Measurements from ENCODE around the gene KRTAP4-4.

Gene KRTAP4-4

DNA sequence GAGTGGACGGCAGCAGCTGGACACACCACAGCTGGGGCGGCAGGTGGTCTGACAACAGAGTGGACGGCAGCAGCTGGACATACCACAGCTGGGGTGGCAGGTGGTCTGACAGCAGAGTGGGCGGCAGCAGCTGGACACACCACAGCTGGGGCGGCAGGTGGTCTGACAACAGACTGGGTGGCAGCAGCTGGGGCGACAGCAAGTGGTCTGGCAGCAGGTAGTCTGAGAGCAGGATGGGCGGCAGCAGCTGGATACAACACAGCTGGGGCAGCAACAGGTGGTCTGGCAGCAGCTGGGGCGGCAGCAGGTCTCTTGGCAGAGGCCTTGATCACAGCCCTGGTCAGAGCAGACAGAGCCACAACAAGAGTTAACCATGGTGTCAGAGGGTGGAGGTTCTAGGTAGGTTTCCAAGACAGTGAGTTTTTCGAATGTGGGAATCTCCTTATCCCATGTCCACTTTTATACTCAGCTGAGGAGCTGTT is 24.0 kb upstream of the KRTAP4-4 start, which contains the start of gene KRTAP4-1:
KRTAP4-1 (minus strand) TSS at position 432 of the 482 bp plus-strand sequence; CDS start at position 375, 57 bp downstream.
- no peaks in the 10 kb centered on the region for H3K9me3 ChIP-seq (ENCODE audit: control insufficient read depth, insufficient read depth, low read depth, low read length)
- CTCF ChIA-PET = no interaction called here
- peak; percentile 75 for TF ChIP-seq SCRT2 (tag by site-specific recombination; IDR thresholded peaks at IDR 0.05)
- TF ChIP-seq ZIC2 (tag by site-specific recombination; IDR thresholded peaks at IDR 0.05) = peak; percentile 75
- TF ChIP-seq ZNF585B (tag by site-specific recombination; IDR thresholded peaks at IDR 0.05) = no peak
- H3K27ac ChIP-seq (ENCODE audit: extremely low read depth, low read depth, low read length) = no peak within 1 kb of the TSS
- POLR2A ChIA-PET = no interaction called here
- no peak within 1 kb of the TSS for H3K4me3 ChIP-seq (ENCODE audit: low read depth, low read length)
- no peaks in the 10 kb centered on the region for H3K36me3 ChIP-seq (ENCODE audit: control insufficient read depth in 2 of 2, insufficient read depth in 1 of 2, low read length in 2 of 2)
- no peaks in the 10 kb centered on the region for H3K4me1 ChIP-seq (ENCODE audit: control insufficient read depth, insufficient read depth, low read length)

DNA sequence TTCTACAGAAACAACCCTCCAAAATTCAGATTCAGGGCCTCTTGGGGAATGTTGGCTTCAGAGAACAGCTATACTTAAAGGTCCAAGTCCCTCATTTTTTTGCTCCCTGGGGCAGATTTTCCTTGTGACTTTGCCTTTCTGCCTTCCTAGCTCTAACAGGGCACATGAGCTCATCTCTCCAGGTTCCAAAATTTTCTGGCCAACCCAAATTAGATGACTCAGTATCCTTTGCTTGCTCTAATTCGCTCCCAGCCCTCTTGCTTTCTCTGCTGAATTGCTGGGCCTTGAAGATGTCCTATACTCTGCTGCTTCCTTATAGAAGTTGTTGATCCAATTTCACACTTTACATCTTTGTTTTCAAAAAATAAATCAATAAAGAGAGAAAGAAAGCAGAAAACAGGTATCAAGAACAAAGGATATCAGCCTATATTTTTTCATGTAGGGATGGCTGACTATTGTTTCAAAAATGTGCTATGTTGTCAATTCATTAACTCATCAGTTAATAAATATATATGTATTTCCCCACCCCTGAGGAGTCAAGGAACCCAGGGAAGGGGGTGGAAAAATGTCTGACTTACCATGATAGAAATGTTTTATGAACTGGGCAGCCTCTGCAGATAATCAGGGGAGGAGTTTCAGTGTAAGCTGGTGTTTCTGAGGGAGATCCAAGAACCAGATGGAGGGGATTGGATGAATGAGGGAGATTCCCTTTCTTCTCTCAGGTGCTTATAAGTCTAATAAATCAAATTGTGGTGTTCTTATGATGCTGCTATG is 18.5 kb upstream of the KRTAP4-4 start:
- Histone ChIP-seq H3K4me3 (ENCODE audit: low read depth, low read length) (no peak overlapping the region), H3K9me3 (ENCODE audit: control insufficient read depth, insufficient read depth, low read depth, low read length) (no peaks in the 10 kb centered on the region), H3K27ac (ENCODE audit: extremely low read depth, low read depth, low read length) (no peak overlapping the region), H3K4me1 (ENCODE audit: control insufficient read depth, insufficient read depth, low read length) (no peaks in the 10 kb centered on the region), H3K36me3 (ENCODE audit: control insufficient read depth in 2 of 2, insufficient read depth in 1 of 2, low read length in 2 of 2) (no peaks in the 10 kb centered on the region)
- POLR2A ChIA-PET = interaction anchor here (0.5 kb wide), 1 partner anchor 34 kb away, joined by 3 read pairs; no protein-coding TSS in a partner anchor
- TF ChIP-seq ZNF549 (tag by site-specific recombination; IDR thresholded peaks at IDR 0.05) (peak; percentile 66), ZNF510 (tag by site-specific recombination; IDR thresholded peaks at IDR 0.05; ENCODE audit: insufficient replicate concordance) (no peak)
- CTCF ChIA-PET = interaction anchor here (0.7 to 1.4 kb wide), 3 partner anchors 10 to 227 kb away, joined by 3 to 5 read pairs (median 4); no protein-coding TSS in a partner anchor

DNA sequence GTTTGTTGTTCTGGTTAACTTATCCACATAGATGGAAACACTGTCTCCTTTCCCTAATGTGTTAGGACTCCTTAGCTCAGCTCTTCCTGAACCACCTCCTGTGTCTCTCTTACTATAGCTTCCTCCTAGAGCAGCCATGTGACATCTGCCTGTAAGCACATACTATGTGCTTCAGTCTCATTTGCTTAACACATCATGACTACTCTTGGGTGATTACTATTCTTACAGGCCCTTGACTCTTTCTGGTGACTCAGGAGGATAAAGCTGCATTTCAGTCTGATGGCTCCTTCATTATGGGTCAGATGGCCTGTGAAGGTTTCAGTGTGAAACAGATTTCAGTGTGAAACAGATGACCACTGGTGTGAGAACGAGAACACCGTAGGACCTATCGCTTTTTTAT is 17.8 kb upstream of the KRTAP4-4 start:
- Histone ChIP-seq H3K4me3 (ENCODE audit: low read depth, low read length) (no peak overlapping the region), H3K36me3 (ENCODE audit: control insufficient read depth in 2 of 2, insufficient read depth in 1 of 2, low read length in 2 of 2) (no peaks in the 10 kb centered on the region), H3K4me1 (ENCODE audit: control insufficient read depth, insufficient read depth, low read length) (no peaks in the 10 kb centered on the region), H3K27ac (ENCODE audit: extremely low read depth, low read depth, low read length) (no peak overlapping the region), H3K9me3 (ENCODE audit: control insufficient read depth, insufficient read depth, low read depth, low read length) (no peaks in the 10 kb centered on the region)
- ChIA-PET POLR2A (interaction anchor here (0.5 kb wide), 1 partner anchor 35 kb away, joined by 3 read pairs; no protein-coding TSS in a partner anchor), CTCF (interaction anchor here (0.7 to 1.4 kb wide), 3 partner anchors 10 to 227 kb away, joined by 3 to 5 read pairs (median 4); no protein-coding TSS in a partner anchor)
- TF ChIP-seq ZNF37A (tag by site-specific recombination; IDR thresholded peaks at IDR 0.05) (no peak), HOXD13 (CRISPR knock-in tag; IDR thresholded peaks at IDR 0.05; ENCODE audit: borderline replicate concordance) (no peak), SP3 (tag by site-specific recombination; IDR thresholded peaks at IDR 0.05) (no peak), GLI2 (tag by site-specific recombination; IDR thresholded peaks at IDR 0.05; ENCODE audit: borderline replicate concordance, low read depth) (no peak)
- TF ChIP-seq, protein P1, sequence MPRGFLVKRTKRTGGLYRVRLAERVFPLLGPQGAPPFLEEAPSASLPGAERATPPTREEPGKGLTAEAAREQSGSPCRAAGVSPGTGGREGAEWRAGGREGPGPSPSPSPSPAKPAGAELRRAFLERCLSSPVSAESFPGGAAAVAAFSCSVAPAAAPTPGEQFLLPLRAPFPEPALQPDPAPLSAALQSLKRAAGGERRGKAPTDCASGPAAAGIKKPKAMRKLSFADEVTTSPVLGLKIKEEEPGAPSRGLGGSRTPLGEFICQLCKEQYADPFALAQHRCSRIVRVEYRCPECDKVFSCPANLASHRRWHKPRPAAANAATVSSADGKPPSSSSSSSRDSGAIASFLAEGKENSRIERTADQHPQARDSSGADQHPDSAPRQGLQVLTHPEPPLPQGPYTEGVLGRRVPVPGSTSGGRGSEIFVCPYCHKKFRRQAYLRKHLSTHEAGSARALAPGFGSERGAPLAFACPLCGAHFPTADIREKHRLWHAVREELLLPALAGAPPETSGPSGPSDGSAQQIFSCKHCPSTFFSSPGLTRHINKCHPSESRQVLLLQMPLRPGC (tag by site-specific recombination; IDR thresholded peaks at IDR 0.05) = no peak

DNA sequence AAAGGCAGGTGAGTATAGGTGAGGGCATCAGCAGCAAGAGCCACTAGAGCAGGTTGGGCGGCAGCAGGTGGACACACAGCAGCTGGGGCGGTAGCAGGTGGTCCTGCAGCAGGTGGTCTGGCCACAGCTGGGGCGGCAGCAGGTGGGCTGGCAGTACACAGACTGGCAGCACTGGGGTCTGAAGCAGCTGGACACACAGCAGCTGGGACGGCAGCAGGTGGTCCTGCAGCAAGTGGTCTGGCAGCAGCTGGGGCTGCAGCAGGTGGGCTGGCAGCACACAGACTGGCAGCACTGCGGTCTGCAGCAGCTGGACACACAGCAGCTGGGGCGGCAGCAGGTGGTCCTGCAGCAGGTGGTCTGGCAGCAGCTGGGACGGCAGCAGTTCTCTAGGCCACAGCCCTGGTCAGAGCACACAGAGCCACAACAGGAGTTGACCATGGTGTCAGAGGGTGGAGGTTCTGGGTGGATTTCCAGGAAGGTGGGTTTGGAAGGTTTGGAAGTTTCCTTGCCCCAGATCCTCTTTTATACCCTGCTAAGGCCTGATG is 17.3 kb upstream of the KRTAP4-4 start, which contains the start of gene KRTAP4-2:
KRTAP4-2 (minus strand) TSS at position 495 of the 545 bp plus-strand sequence; CDS start at position 438, 57 bp downstream.
- no peaks in the 10 kb centered on the region for H3K9me3 ChIP-seq (ENCODE audit: control insufficient read depth, insufficient read depth, low read depth, low read length)
- H3K36me3 ChIP-seq (ENCODE audit: control insufficient read depth in 2 of 2, insufficient read depth in 1 of 2, low read length in 2 of 2) = no peaks in the 10 kb centered on the region
- CTCF ChIA-PET = interaction anchor here (0.6 to 1.4 kb wide), 3 partner anchors 11 to 472 kb away, joined by 4 to 5 read pairs (median 4); no protein-coding TSS in a partner anchor
- no peak within 1 kb of the TSS for H3K4me3 ChIP-seq (ENCODE audit: low read depth, low read length)
- TF ChIP-seq ZIC2 (tag by site-specific recombination; IDR thresholded peaks at IDR 0.05) (peak; percentile 88), ZNF23 (tag by site-specific recombination; IDR thresholded peaks at IDR 0.05; ENCODE audit: borderline replicate concordance) (no peak)
- POLR2A ChIA-PET = no interaction called here
- no peaks in the 10 kb centered on the region for H3K4me1 ChIP-seq (ENCODE audit: control insufficient read depth, insufficient read depth, low read length)
- H3K27ac ChIP-seq (ENCODE audit: extremely low read depth, low read depth, low read length) = no peak within 1 kb of the TSS

Measured in HEK293 (cell line).